NCI-H2081 treated with DMSO at 0.1 percent for 48 hours (cell line): ENCODE measurements around the gene ATRAID.
A peak's percentile ranks its signal among the peaks of the same experiment; 100 is the strongest.

Source experiments
- DNase-seq: peaks from one replicate; lab custom pipeline; 2025; lab: John Stamatoyannopoulos, UW

Gene ATRAID

GRCh38 chr2:27250652-27251379 is 39.0 kb downstream of the ATRAID start:
- no peak for DNase-seq

GRCh38 chr2:27251766-27252165 is 39.9 kb downstream of the ATRAID start:
- DNase-seq = no peak

- DNase-seq = no peak
Observed at GRCh38 chr2:27255187-27255586, 43.3 kb downstream of the ATRAID start.

GRCh38 chr2:27255660-27256059 is 43.8 kb downstream of the ATRAID start:
- DNase-seq = no peak

GRCh38 chr2:27256855-27257454 is 45.1 kb downstream of the ATRAID start:
- DNase-seq = no peak

GRCh38 chr2:27258051-27258450 is 46.2 kb downstream of the ATRAID start:
- DNase-seq = no peak

- DNase-seq = no peak
Observed at GRCh38 chr2:27261241-27261925, 49.5 kb downstream of the ATRAID start.

- DNase-seq = no peak
Observed at GRCh38 chr2:27261926-27262298, 50.1 kb downstream of the ATRAID start.

GRCh38 chr2:27262379-27263286 is 50.8 kb downstream of the ATRAID start, which contains the start of gene SLC30A3:
Gene SLC30A3, minus strand, starts transcription at chr2:27263047. Its CDS starts 141 bp downstream, at chr2:27262906.
- DNase-seq = no peak

GRCh38 chr2:27263287-27264252 is 51.7 kb downstream of the ATRAID start:
- no peak for DNase-seq

GRCh38 chr2:27264253-27264752 is 52.5 kb downstream of the ATRAID start:
- DNase-seq = no peak

GRCh38 chr2:27264753-27265535 is 53.1 kb downstream of the ATRAID start:
- peak; percentile 18 for DNase-seq

- DNase-seq = no peak
Observed at GRCh38 chr2:27265536-27265870, 53.7 kb downstream of the ATRAID start.
